SJCRH30 (cell line): ENCODE results near the gene PLA2G1B. TPM values are rescaled to one million over a fixed set of nuclear protein-coding genes. Genes with fewer than 3 reads are reported as not detected.
A peak's percentile ranks its signal among the peaks of the same experiment; 100 is the strongest.
"Not testable (repeated sequence)": the region's sequence is repeated elsewhere in the genome, so short reads cannot be mapped to it uniquely, and the experiment has no call there.

Source experiments
- DNase-seq, 2 experiments: peaks; one replicate each; pipeline ENCODE4 v3.0.0-alpha.2; 2015 to 2020
- H3K27ac ChIP-seq: fragments of 250-450 bp; sonication (Bioruptor Pico); 2 replicates; pipeline ENCODE4 v1.5.1; 2020; ENCODE audit warnings: mild to moderate bottlenecking, moderate library complexity
- H3K27me3 ChIP-seq: fragments of 250-450 bp; sonication (Bioruptor Pico); 2 replicates; pipeline ENCODE4 v1.5.1; 2020; ENCODE audit warnings: mild to moderate bottlenecking, moderate library complexity
- H3K36me3 ChIP-seq: fragments of 250-450 bp; sonication (Bioruptor Pico); 2 replicates; pipeline ENCODE4 v1.5.1; 2020; ENCODE audit warnings: mild to moderate bottlenecking, moderate library complexity
- H3K4me1 ChIP-seq: fragments of 250-450 bp; sonication (Bioruptor Pico); 2 replicates; pipeline ENCODE4 v1.5.1; 2020; ENCODE audit warnings: mild to moderate bottlenecking, moderate library complexity
- H3K4me3 ChIP-seq: fragments of 250-450 bp; sonication (Bioruptor Pico); 2 replicates; pipeline ENCODE4 v1.5.1; 2020; ENCODE audit warnings: mild to moderate bottlenecking, moderate library complexity
- H3K9me3 ChIP-seq: fragments of 250-450 bp; sonication (Bioruptor Pico); replicated peaks from 2 replicates; pipeline ENCODE4 v1.5.1; 2020; ENCODE audit warnings: mild to moderate bottlenecking, moderate library complexity
- total RNA-seq: library from RNA; depleted of rRNA; stranded (reverse); fragments of >200 nt; shearing (Covaris generic); gene quantifications from 2 replicates; pipeline ENCODE4 v1.2.3, GENCODE V29; 2014

PLA2G1B gene
- total RNA-seq, 1 experiment from 2014 or later, result not detected

- H3K27me3 ChIP-seq, result no peaks in the 10 kb centered on the region
- H3K4me3 ChIP-seq, result no peak overlapping the region
- H3K9me3 ChIP-seq, result no peaks in the 10 kb centered on the region
- H3K4me1 ChIP-seq, result no peaks in the 10 kb centered on the region
- H3K27ac ChIP-seq, result no peak overlapping the region
- no peaks in the 10 kb centered on the region for H3K36me3 ChIP-seq
- DNase-seq, result no peak
Observed at GRCh38 chr12:120347766-120348165, 20.2 kb upstream of the PLA2G1B start.

- Histone ChIP-seq H3K4me3 (no peak overlapping the region), H3K27me3 (no peaks in the 10 kb centered on the region), H3K27ac (no peak overlapping the region), H3K36me3 (no peaks in the 10 kb centered on the region), H3K9me3 (no peaks in the 10 kb centered on the region), H3K4me1 (no peaks in the 10 kb centered on the region)
- no peak for DNase-seq
Observed at GRCh38 chr12:120346681-120347080, 19.1 kb upstream of the PLA2G1B start.

- H3K9me3 ChIP-seq, result no peaks in the 10 kb centered on the region
- DNase-seq, result no peak
- no peaks in the 10 kb centered on the region for H3K27me3 ChIP-seq
- no peaks in the 10 kb centered on the region for H3K4me1 ChIP-seq
- H3K36me3 ChIP-seq, result no peaks in the 10 kb centered on the region
- H3K27ac ChIP-seq, result no peak overlapping the region
- H3K4me3 ChIP-seq, result no peak overlapping the region
Observed at GRCh38 chr12:120346031-120346430, 18.5 kb upstream of the PLA2G1B start.

GRCh38 chr12:120343692-120344091, 16.1 kb upstream of the PLA2G1B start:
- H3K27me3 ChIP-seq, result no peaks in the 10 kb centered on the region
- DNase-seq, result no peak
- H3K4me1 ChIP-seq, result no peaks in the 10 kb centered on the region
- H3K36me3 ChIP-seq, result no peaks in the 10 kb centered on the region
- H3K4me3 ChIP-seq, result no peak overlapping the region
- no peaks in the 10 kb centered on the region for H3K9me3 ChIP-seq
- no peak overlapping the region for H3K27ac ChIP-seq

GRCh38 chr12:120343039-120343537, 15.5 kb upstream of the PLA2G1B start:
- Histone ChIP-seq H3K4me3 (no peak overlapping the region), H3K4me1 (no peaks in the 10 kb centered on the region), H3K9me3 (peaks cover 2% of the 10 kb centered on the region; the same call in 1 of the 2 replicates), H3K27ac (no peak overlapping the region), H3K36me3 (no peaks in the 10 kb centered on the region), H3K27me3 (no peaks in the 10 kb centered on the region)
- DNase-seq, result no peak

GRCh38 chr12:120342175-120343038, 14.8 kb upstream of the PLA2G1B start:
- Histone ChIP-seq H3K9me3 (peaks cover 6% of the 10 kb centered on the region; the same call in 1 of the 2 replicates), H3K36me3 (no peaks in the 10 kb centered on the region), H3K27ac (no peak overlapping the region), H3K4me3 (no peak overlapping the region), H3K27me3 (no peaks in the 10 kb centered on the region), H3K4me1 (no peaks in the 10 kb centered on the region)
- no peak for DNase-seq

GRCh38 chr12:120339256-120339655, 11.7 kb upstream of the PLA2G1B start:
- no peak overlapping the region for H3K27ac ChIP-seq
- peaks cover 7% of the 10 kb centered on the region; the same call in 1 of the 2 replicates for H3K9me3 ChIP-seq
- H3K36me3 ChIP-seq, result no peaks in the 10 kb centered on the region
- H3K4me1 ChIP-seq, result no peaks in the 10 kb centered on the region
- no peak for DNase-seq
- H3K27me3 ChIP-seq, result no peaks in the 10 kb centered on the region
- no peak overlapping the region for H3K4me3 ChIP-seq

- no peaks in the 10 kb centered on the region for H3K27me3 ChIP-seq
- no peak overlapping the region for H3K4me3 ChIP-seq
- peaks cover 7% of the 10 kb centered on the region; the same call in 1 of the 2 replicates for H3K9me3 ChIP-seq
- H3K36me3 ChIP-seq, result no peaks in the 10 kb centered on the region
- no peak overlapping the region for H3K27ac ChIP-seq
- no peak for DNase-seq
- no peaks in the 10 kb centered on the region for H3K4me1 ChIP-seq
Observed at GRCh38 chr12:120337730-120338129, 10.2 kb upstream of the PLA2G1B start.

- not testable (repeated sequence) for H3K27me3 ChIP-seq, H3K4me3 ChIP-seq, H3K27ac ChIP-seq, DNase-seq, H3K36me3 ChIP-seq, H3K9me3 ChIP-seq, H3K4me1 ChIP-seq
Observed at GRCh38 chr12:120336392-120336791, 8.8 kb upstream of the PLA2G1B start.

- peak; percentile 76 to 79 for DNase-seq
- not testable (repeated sequence) for H3K27ac ChIP-seq, H3K4me1 ChIP-seq, H3K9me3 ChIP-seq, H3K4me3 ChIP-seq, H3K27me3 ChIP-seq, H3K36me3 ChIP-seq
Observed at GRCh38 chr12:120335447-120335846, 7.9 kb upstream of the PLA2G1B start.

GRCh38 chr12:120332523-120332922, 4.9 kb upstream of the PLA2G1B start:
- DNase-seq, result no peak
- Histone ChIP-seq H3K27me3 (no peaks in the 10 kb centered on the region; the same call in 1 of the 2 replicates), H3K4me1 (no peaks in the 10 kb centered on the region), H3K36me3 (no peaks in the 10 kb centered on the region), H3K4me3 (no peak overlapping the region), H3K27ac (no peak overlapping the region), H3K9me3 (0 out of 2 replicates have a peak, but pooled peaks cover 2% of the 10 kb centered on the region)

- H3K27me3 ChIP-seq, result no peaks in the 10 kb centered on the region; the same call in 1 of the 2 replicates
- no peaks in the 10 kb centered on the region for H3K36me3 ChIP-seq
- H3K4me1 ChIP-seq, result no peaks in the 10 kb centered on the region
- no peak overlapping the region for H3K27ac ChIP-seq
- no peak for DNase-seq
- no peaks in the 10 kb centered on the region for H3K9me3 ChIP-seq
- H3K4me3 ChIP-seq, result no peak overlapping the region
Observed at GRCh38 chr12:120332041-120332440, 4.5 kb upstream of the PLA2G1B start.

GRCh38 chr12:120331390-120331789, 3.8 kb upstream of the PLA2G1B start:
- DNase-seq, result no peak
- Histone ChIP-seq H3K36me3 (no peaks in the 10 kb centered on the region), H3K4me1 (no peaks in the 10 kb centered on the region), H3K9me3 (no peaks in the 10 kb centered on the region), H3K27ac (no peak overlapping the region), H3K4me3 (no peak overlapping the region), H3K27me3 (no peaks in the 10 kb centered on the region; the same call in 1 of the 2 replicates)

- Histone ChIP-seq H3K27me3 (no peaks in the 10 kb centered on the region; the same call in 1 of the 2 replicates), H3K27ac (no peak overlapping the region)
Observed at GRCh38 chr12:120328228-120328627, 649 bp upstream of the PLA2G1B start.

GRCh38 chr12:120324841-120325417, 2.6 kb downstream of the PLA2G1B start:
- H3K9me3 ChIP-seq, result no peaks in the 10 kb centered on the region
- DNase-seq, result no peak
- no peaks in the 10 kb centered on the region for H3K27me3 ChIP-seq
- H3K4me1 ChIP-seq, result no peaks in the 10 kb centered on the region
- H3K36me3 ChIP-seq, result no peaks in the 10 kb centered on the region
- H3K27ac ChIP-seq, result no peak overlapping the region
- H3K4me3 ChIP-seq, result no peak overlapping the region

More at GRCh38 chr12:120328228-120328627, 649 bp upstream of the PLA2G1B start:
- Histone ChIP-seq H3K36me3 (no peaks in the 10 kb centered on the region), H3K9me3 (no peaks in the 10 kb centered on the region), H3K4me1 (no peaks in the 10 kb centered on the region), H3K4me3 (no peak overlapping the region)
- DNase-seq, result no peak
